DND-41 (cell line): ENCODE results near the gene CIAO3.

ENCODE experiments used
- ATAC-seq: fragments of 200-7000 bp; cut with Tn5 transposase; 3 replicates; pipeline ENCODE4 v1.9.1; 2021; ENCODE audit warnings: low read depth; ENCODE audit not compliant: insufficient read depth
- DNase-seq: peaks from one replicate; pipeline ENCODE4 v3.0.0-alpha.2; 2020
- H2AFZ ChIP-seq: 2 replicates; pipeline ENCODE4 v1.6.0; 2012; ENCODE audit warnings: low read depth, low read length
- H3K27ac ChIP-seq: 2 replicates; pipeline ENCODE4 v1.5.1; 2012; ENCODE audit warnings: low read length, inconsistent platforms
- H3K27me3 ChIP-seq: fragments of 200-600 bp; sonication (generic); 2 replicates; pipeline ENCODE4 v1.6.0; 2012; ENCODE audit warnings: low read length, mild to moderate bottlenecking, inconsistent platforms; ENCODE audit not compliant: insufficient read depth, poor library complexity
- H3K36me3 ChIP-seq: 2 replicates; pipeline ENCODE4 v1.5.1; 2012; ENCODE audit warnings: low read length, inconsistent platforms; ENCODE audit not compliant: insufficient read depth
- H3K4me1 ChIP-seq: 2 replicates; pipeline ENCODE4 v1.5.1; 2012; ENCODE audit warnings: mild to moderate bottlenecking, low read length; ENCODE audit not compliant: insufficient read depth
- H3K4me2 ChIP-seq: 2 replicates; pipeline ENCODE4 v1.6.0; 2012; ENCODE audit warnings: mild to moderate bottlenecking, moderate library complexity, low read length, inconsistent platforms; ENCODE audit not compliant: insufficient read depth
- H3K4me3 ChIP-seq, 2 experiments: fragments of 200-600 bp in 1 of 2; shearing (Covaris generic) in 1 of 2; 2 replicates each; pipeline ENCODE4 v1.5.1; 2012 to 2016; ENCODE audit warnings: inconsistent platforms in 2 of 2, low read length in 2 of 2, mild to moderate bottlenecking in 2 of 2, low read depth in 1 of 2, moderate library complexity in 1 of 2
- H3K79me2 ChIP-seq: 2 replicates; pipeline ENCODE4 v1.6.0; 2012; ENCODE audit warnings: low read length, inconsistent platforms; ENCODE audit not compliant: insufficient read depth
- H3K9ac ChIP-seq: 2 replicates; pipeline ENCODE4 v1.6.0; 2012; ENCODE audit warnings: low read depth, mild to moderate bottlenecking, inconsistent platforms, low read length, moderate library complexity
- H3K9me3 ChIP-seq: 2 replicates; pipeline ENCODE4 v1.5.1; 2012; ENCODE audit warnings: low read length, moderate library complexity, mild to moderate bottlenecking, inconsistent platforms; ENCODE audit not compliant: insufficient read depth, severe bottlenecking
- H4K20me1 ChIP-seq: 2 replicates; pipeline ENCODE4 v1.6.0; 2012; ENCODE audit warnings: low read length; ENCODE audit not compliant: insufficient read depth
- CTCF ChIP-seq: IDR thresholded peaks from 2 replicates; pipeline ENCODE4 v1.5.1; 2012; ENCODE audit warnings: borderline replicate concordance, low read length, moderate library complexity, mild to moderate bottlenecking; ENCODE audit not compliant: poor library complexity, severe bottlenecking; ENCODE audit errors: extremely low read depth
- EZH2 ChIP-seq: IDR thresholded peaks from 3 replicates; pipeline ENCODE4 v1.6.1; 2012; ENCODE audit warnings: borderline replicate concordance, low read depth, mild to moderate bottlenecking, moderate library complexity, low read length, inconsistent platforms; ENCODE audit not compliant: severe bottlenecking

The CIAO3 gene

GRCh38 chr16:723695-724094, 17.1 kb downstream of the CIAO3 start:
- Histone ChIP-seq H2AFZ (no peak overlapping the region), H3K9ac (no peak overlapping the region), H4K20me1 (peaks cover 43% of the 10 kb centered on the region), H3K36me3 (no peaks in the 10 kb centered on the region), H3K9me3 (no peaks in the 10 kb centered on the region), H3K79me2 (no peaks in the 10 kb centered on the region), H3K4me2 (no peak overlapping the region), H3K4me1 (peaks cover 50% of the 10 kb centered on the region), H3K4me3 (no peak overlapping the region), H3K27ac (no peak overlapping the region), H3K27me3 (peaks cover 6% of the 10 kb centered on the region)
- TF ChIP-seq EZH2 (no peak), CTCF (no peak)
- ATAC-seq, result no peak
- DNase-seq, result no peak

DNA sequence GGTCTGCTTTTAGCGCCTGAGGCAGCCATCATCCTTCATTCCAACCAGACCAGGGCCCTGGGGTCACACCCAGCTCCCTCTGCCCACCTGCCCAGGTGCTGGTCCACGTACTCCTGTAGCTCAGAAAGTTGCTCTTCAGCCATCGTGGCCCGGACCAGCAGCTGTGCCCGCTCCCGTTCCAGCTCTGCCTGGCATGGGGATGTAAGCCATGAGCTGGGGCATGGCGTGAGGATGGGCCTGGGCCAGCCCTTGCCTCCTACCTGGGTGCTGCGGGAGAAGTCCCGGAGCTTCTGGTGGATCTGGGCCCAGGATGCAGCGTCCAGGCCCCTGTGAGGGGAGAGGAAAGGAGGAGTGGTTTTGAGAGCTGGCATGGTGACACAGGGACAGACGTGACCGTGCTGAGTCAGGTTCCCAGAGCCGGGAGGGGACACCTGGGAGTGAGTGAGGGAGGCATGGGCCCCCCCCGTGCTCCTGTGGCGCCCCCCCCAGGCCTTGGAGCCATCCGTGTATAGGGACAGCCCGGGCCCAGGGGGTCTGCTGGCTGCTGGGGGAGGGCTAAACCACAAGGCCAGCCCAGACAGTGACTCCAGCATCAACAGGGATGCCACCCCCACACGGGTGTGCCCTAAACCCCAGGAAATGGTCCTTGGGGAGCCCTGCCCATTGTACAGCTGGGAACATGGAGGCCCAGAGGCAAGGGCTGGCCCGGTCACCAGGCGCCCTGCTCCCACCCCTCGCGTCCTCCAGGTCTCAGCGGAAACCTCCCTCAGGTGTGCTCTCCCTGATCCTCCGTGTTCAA, 17.8 kb downstream of the CIAO3 start:
- peaks cover 49% of the 10 kb centered on the region for H4K20me1 ChIP-seq
- no peak overlapping the region for H2AFZ ChIP-seq
- H3K79me2 ChIP-seq, result no peaks in the 10 kb centered on the region
- peaks cover 56% of the 10 kb centered on the region for H3K4me1 ChIP-seq
- TF ChIP-seq CTCF, result no peak
- no peak for TF ChIP-seq EZH2
- H3K36me3 ChIP-seq, result peaks cover 3% of the 10 kb centered on the region; the same call in 1 of the 2 replicates
- no peak for DNase-seq
- no peak for ATAC-seq
- peaks cover 6% of the 10 kb centered on the region for H3K27me3 ChIP-seq
- H3K9me3 ChIP-seq, result no peaks in the 10 kb centered on the region
- H3K4me2 ChIP-seq, result no peak overlapping the region
- no peak overlapping the region for H3K27ac ChIP-seq
- H3K4me3 ChIP-seq, result no peak overlapping the region
- no peak overlapping the region for H3K9ac ChIP-seq

DNA sequence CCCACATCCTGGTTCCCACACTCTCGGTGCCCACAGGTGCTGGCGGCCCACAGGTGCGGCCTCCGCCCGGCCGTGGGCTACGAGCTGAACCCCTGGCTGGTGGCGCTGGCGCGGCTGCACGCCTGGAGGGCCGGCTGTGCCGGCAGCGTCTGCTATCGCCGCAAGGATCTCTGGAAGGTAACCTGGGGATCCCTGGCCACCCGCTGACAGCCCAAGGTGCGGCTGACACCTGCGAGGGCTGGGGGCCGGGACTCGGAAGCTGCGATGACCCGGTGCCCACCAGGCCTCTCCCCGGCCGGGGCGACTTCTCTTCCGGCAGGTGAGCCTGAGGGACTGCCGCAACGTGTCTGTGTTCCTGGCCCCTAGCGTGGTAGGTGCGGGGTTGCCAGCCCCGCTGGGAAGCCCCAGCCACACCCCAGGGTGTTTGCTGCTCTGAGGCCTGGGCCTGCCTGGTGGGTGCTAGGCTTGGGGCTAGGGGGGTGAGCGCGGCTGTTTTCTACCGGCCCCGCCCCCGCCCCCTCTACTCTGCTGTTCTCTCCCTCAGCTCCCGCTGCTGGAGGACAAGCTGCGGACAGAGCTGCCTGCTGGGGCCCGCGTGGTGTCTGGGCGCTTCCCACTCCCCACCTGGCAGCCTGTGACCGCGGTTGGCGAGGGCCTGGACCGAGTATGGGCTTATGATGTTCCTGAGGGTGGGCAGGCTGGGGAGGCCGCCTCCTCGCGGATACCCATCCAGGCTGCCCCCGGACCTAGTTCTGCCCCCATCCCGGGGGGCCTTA, 18.8 kb downstream of the CIAO3 start:
- Histone ChIP-seq H3K9ac (peak overlapping the region; percentile 79), H2AFZ (no peak overlapping the region), H3K27ac (peak overlapping the region; percentile 79), H3K9me3 (no peaks in the 10 kb centered on the region), H4K20me1 (peaks cover 57% of the 10 kb centered on the region), H3K27me3 (peaks cover 6% of the 10 kb centered on the region), H3K4me1 (peaks cover 56% of the 10 kb centered on the region), H3K36me3 (peaks cover 5% of the 10 kb centered on the region; the same call in 1 of the 2 replicates), H3K79me2 (peaks cover under 1% of the 10 kb centered on the region), H3K4me3 (peak overlapping the region in 1 of 2 experiments; percentile 67; a peak in 2 of 4 replicates), H3K4me2 (peak overlapping the region; percentile 86)
- ATAC-seq, result no peak; the same call in 1 of the 3 replicates
- TF ChIP-seq EZH2, result no peak
- TF ChIP-seq CTCF, result no peak
- DNase-seq, result peak; percentile 30
